Transverse colon (tissue), 4 donors: ENCODE data around the gene CREBZF. TPM values are rescaled to one million over a fixed set of nuclear protein-coding genes. Genes with fewer than 3 reads are reported as not detected.
"Not testable (repeated sequence)": the region's sequence is repeated elsewhere in the genome, so short reads cannot be mapped to it uniquely, and the experiment has no call there.

Experiments
- DNase-seq: peaks from one replicate; pipeline ENCODE4 v3.0.0-alpha.2; 2019
- H3K27ac ChIP-seq, 4 donors: fragments of 200-600 bp; sonication (generic); 2 replicates each; pipeline ENCODE4 v1.5.1; 2016 to 2018; ENCODE audit warnings: inconsistent platforms in 4 of 4
- H3K27me3 ChIP-seq: fragments of 200-600 bp; sonication (generic); 2 replicates; pipeline ENCODE4 v1.5.1; 2017; ENCODE audit warnings: inconsistent platforms
- H3K36me3 ChIP-seq, 4 donors: fragments of 200-600 bp; sonication (generic); 2 replicates each; pipeline ENCODE4 v1.5.1; 2017 to 2019; ENCODE audit warnings: inconsistent platforms in 4 of 4
- H3K4me1 ChIP-seq, 4 donors: fragments of 200-600 bp; sonication (generic); 2 replicates each; pipeline ENCODE4 v1.5.1; 2017 to 2020; ENCODE audit warnings: inconsistent platforms in 4 of 4
- H3K4me3 ChIP-seq, 4 donors: fragments of 200-600 bp; sonication (generic); 1 replicate in 1 of 4; 2 replicates in 3 of 4; pipeline versions ENCODE4 v1.5.1 to v1.6.1; 2017 to 2019; ENCODE audit warnings: inconsistent platforms in 4 of 4
- H3K9me3 ChIP-seq, 2 donors: fragments of 200-600 bp; sonication (generic); 2 replicates each; pipeline ENCODE4 v1.5.1; 2017 to 2019; ENCODE audit warnings: inconsistent platforms in 2 of 2
- EP300 ChIP-seq: sonication (generic); formaldehyde crosslinking; IDR thresholded peaks from one replicate; pipeline ENCODE4 v1.6.1; 2017; ENCODE audit warnings: antibody characterized with exemption, low read depth
- POLR2A ChIP-seq: fragments of 450-650 bp; IDR thresholded peaks from one replicate; pipeline ENCODE4 v1.6.1; 2016; ENCODE audit warnings: antibody characterized with exemption, mild to moderate bottlenecking, moderate library complexity
- POLR2AphosphoS5 ChIP-seq, 3 donors: sonication (generic); formaldehyde crosslinking; IDR thresholded peaks; one replicate each; pipeline ENCODE4 v1.6.1; 2016; ENCODE audit warnings: antibody characterized with exemption in 3 of 3
- WGBS, 2 donors: methylation state at CpG; one replicate each; pipeline ENCODE4 v1.1.5; 2018; ENCODE audit warnings: low coverage in 1 of 2; 5-methylcytosine and 5-hydroxymethylcytosine counted together
- in situ Hi-C, 4 donors: fragments of 200-750 bp; cut with MboI; loops; one replicate each; pipeline versions ENCODE4 v1.15.0 to v1.15.1; 2017; ENCODE audit warnings: low sequenced_read_pairs in 3 of 4, low pct_ligation_motif_present in 1 of 4, low pct_unique_long_range_greater_than_20kb in 1 of 4
- intact Hi-C: fragments of 100-400 bp; cut with DNase I; formaldehyde crosslinking; loops from one replicate; pipeline ENCODE4 v1.15.1; 2023; ENCODE audit warnings: low total_unique reads
- total RNA-seq, 4 donors: library from RNA; depleted of rRNA; stranded (reverse); fragments of >200 nt; gene quantifications; one replicate each; pipeline ENCODE4 v1.1.0, GENCODE V29; 2016
- TF ChIP-seq, protein P1 (sequence below), 5 experiments: fragments of 200-600 bp in 3 of 5; fragments of 450-650 bp in 2 of 5; sonication (generic) in 3 of 5; IDR thresholded peaks; 1 replicate in 2 of 5; 2 replicates in 3 of 5; pipeline ENCODE4 v1.5.1; 2016 to 2017; ENCODE audit warnings: antibody characterized with exemption in 5 of 5, inconsistent platforms in 3 of 5, mild to moderate bottlenecking in 2 of 5, moderate library complexity in 1 of 5

CREBZF gene
- total RNA-seq, 4 donors from 2014 or later = 55.3 to 147 (median 85.5) TPM

- H3K4me1 ChIP-seq = no peaks in the 10 kb centered on the region
- intact Hi-C loops (no loop called here), in situ Hi-C loops (loop anchor here in 1 of 4 donors (25.0 kb wide), 1 partner anchor 564 kb away; the partner anchor contains the start of gene EED)
- TF ChIP-seq POLR2AphosphoS5 (IDR thresholded peaks at IDR 0.05) = no peak
- TF ChIP-seq POLR2A = no peak
- TF ChIP-seq, protein P1, sequence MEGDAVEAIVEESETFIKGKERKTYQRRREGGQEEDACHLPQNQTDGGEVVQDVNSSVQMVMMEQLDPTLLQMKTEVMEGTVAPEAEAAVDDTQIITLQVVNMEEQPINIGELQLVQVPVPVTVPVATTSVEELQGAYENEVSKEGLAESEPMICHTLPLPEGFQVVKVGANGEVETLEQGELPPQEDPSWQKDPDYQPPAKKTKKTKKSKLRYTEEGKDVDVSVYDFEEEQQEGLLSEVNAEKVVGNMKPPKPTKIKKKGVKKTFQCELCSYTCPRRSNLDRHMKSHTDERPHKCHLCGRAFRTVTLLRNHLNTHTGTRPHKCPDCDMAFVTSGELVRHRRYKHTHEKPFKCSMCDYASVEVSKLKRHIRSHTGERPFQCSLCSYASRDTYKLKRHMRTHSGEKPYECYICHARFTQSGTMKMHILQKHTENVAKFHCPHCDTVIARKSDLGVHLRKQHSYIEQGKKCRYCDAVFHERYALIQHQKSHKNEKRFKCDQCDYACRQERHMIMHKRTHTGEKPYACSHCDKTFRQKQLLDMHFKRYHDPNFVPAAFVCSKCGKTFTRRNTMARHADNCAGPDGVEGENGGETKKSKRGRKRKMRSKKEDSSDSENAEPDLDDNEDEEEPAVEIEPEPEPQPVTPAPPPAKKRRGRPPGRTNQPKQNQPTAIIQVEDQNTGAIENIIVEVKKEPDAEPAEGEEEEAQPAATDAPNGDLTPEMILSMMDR (IDR thresholded peaks at IDR 0.05) = no peak
- TF ChIP-seq EP300 = no peak
- H3K27ac ChIP-seq = no peak overlapping the region
- H3K9me3 ChIP-seq = no peaks in the 10 kb centered on the region
- WGBS, 2 donors = 90 to 92% methylated on average over 3 of the region's 3 CpGs
- H3K36me3 ChIP-seq = no peaks in the 10 kb centered on the region
- no peak overlapping the region for H3K4me3 ChIP-seq
- DNase-seq = no peak
- no peaks in the 10 kb centered on the region for H3K27me3 ChIP-seq
Observed at GRCh38 chr11:85673393-85673792, 8.5 kb upstream of the CREBZF start.

GRCh38 chr11:85672105-85672902 is 7.4 kb upstream of the CREBZF start:
- intact Hi-C loops (no loop called here), in situ Hi-C loops (loop anchor here in 1 of 4 donors (25.0 kb wide), 1 partner anchor 565 kb away; the partner anchor contains the start of gene EED)
- no peaks in the 10 kb centered on the region for H3K9me3 ChIP-seq
- no peaks in the 10 kb centered on the region for H3K4me1 ChIP-seq
- WGBS, 2 donors = 79 to 86% methylated on average over 2 to 8 of the region's 8 CpGs
- TF ChIP-seq EP300 (no peak), POLR2AphosphoS5 (IDR thresholded peaks at IDR 0.05) (no peak), POLR2A (no peak)
- TF ChIP-seq, protein P1 (IDR thresholded peaks at IDR 0.05) = no peak
- no peaks in the 10 kb centered on the region for H3K36me3 ChIP-seq
- DNase-seq = no peak
- no peaks in the 10 kb centered on the region for H3K27me3 ChIP-seq
- H3K27ac ChIP-seq = no peak overlapping the region
- no peak overlapping the region for H3K4me3 ChIP-seq

DNA sequence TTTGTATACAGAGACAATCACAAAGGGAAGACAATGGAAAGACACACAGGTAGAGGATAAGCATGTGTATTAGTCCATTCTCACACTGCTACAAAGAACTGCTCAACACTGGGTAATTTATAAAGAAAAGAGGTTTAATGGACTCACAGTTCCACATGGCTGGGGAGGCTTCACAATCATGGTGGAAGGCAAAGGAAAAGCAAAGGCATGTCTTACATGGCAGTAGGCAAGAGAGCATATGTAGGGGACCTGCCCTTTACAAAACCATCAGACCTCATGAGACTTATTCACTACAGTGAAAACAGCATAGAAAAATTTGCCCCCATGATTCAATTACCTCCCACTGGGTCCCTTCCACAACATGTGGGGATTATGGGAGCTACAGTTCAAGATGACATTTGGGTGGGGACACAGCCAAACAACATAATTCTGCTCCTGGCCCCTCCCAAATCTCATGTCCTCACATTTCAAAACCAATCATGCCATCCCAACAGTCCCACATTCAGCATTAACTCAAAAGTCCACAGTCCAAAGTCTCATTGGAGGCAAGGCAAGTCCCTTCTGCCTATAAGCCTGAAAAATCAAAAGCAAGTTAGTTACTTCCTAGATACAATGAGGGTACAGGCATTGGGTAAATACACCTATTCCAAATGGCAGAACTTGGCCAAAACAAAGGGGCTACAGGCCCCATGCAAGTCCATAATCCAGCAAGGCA is 6.2 kb upstream of the CREBZF start:
- in situ Hi-C loops = loop anchor here in 1 of 4 donors (25.0 kb wide), 1 partner anchor 566 kb away; the partner anchor contains the start of gene EED
- intact Hi-C loops, H3K4me3 ChIP-seq, H3K4me1 ChIP-seq, H3K36me3 ChIP-seq, H3K27me3 ChIP-seq, H3K27ac ChIP-seq, H3K9me3 ChIP-seq, DNase-seq: not testable (repeated sequence)

DNA sequence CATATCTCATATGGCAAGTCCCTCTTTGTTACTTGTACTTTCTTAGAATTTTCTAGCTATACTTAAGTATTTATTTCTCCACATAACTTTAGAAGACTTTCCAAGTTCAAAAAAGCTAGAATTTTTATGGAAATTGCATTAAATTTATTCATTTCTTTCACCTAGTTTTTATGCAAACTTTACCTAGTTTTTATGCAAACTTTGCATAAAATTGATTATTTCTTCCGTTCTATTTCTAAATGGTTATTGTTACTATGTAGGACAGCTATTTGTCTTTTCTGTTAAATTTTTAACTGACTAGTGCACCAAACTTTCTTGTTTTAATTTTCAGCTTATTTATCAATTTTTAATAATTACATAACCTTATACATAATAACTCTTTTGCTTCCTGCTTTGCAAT is 3.2 kb upstream of the CREBZF start:
- intact Hi-C loops = no loop called here
- DNase-seq = no peak
- WGBS, 2 donors = 92 to 100% methylated on average over 1 of the region's 1 CpG
- TF ChIP-seq, protein P1 (IDR thresholded peaks at IDR 0.05) = no peak
- TF ChIP-seq POLR2A = no peak
- TF ChIP-seq POLR2AphosphoS5 (IDR thresholded peaks at IDR 0.05) = no peak
- TF ChIP-seq EP300 = no peak
- Histone ChIP-seq H3K27me3 (no peaks in the 10 kb centered on the region), H3K4me1 (peaks cover 0 to 11% (median 6%) of the 10 kb centered on the region in 4 donors), H3K36me3 (no peaks in the 10 kb centered on the region), H3K4me3 (no peak overlapping the region), H3K27ac (no peak overlapping the region), H3K9me3 (no peaks in the 10 kb centered on the region)
- in situ Hi-C loops = loop anchor here in 1 of 4 donors (25.0 kb wide), 1 partner anchor 569 kb away; the partner anchor contains the start of gene EED
